ENCODE measurements around the gene TBC1D24. TPM values are rescaled to one million over a fixed set of nuclear protein-coding genes. Genes with fewer than 3 reads are reported as not detected.

The TBC1D24 gene
- polyA plus RNA-seq, 3 donors: 0.76 to 5.9 (median 2.1) TPM

GRCh38 chr16:2508722-2509400, 33.9 kb downstream of the TBC1D24 start:
- Histone ChIP-seq H3K9me3 (replicated peaks in 1 of 2; ENCODE audit: control insufficient read depth in 1 of 2, insufficient read depth in 1 of 2, low read length in 2 of 2) (no peaks in the 10 kb centered on the region), H3K4me3 (replicated peaks in 1 of 3; ENCODE audit: low read depth in 2 of 3, low read length in 3 of 3) (peak overlapping the region in 1 of 3 experiments; percentile 15), H3K4me1 (ENCODE audit: control insufficient read depth in 1 of 2, insufficient read depth in 2 of 2, low read length in 2 of 2) (peaks cover 66 to 79% of the 10 kb centered on the region in 2 donors), H3K9ac (ENCODE audit: insufficient read depth, low read length, poor library complexity, severe bottlenecking) (peak overlapping the region; percentile 25), H3K79me2 (ENCODE audit: insufficient read depth, low read length) (peaks cover 35% of the 10 kb centered on the region), H3K27ac (ENCODE audit: low read depth in 1 of 2, low read length in 2 of 2) (peak overlapping the region; percentile 92 to 98), H4K20me1 (ENCODE audit: insufficient read depth, low read length) (no peaks in the 10 kb centered on the region), H2AFZ (ENCODE audit: insufficient read depth, low read depth, low read length, poor library complexity, severe bottlenecking) (no peak overlapping the region), H3K36me3 (replicated peaks in 1 of 2; ENCODE audit: control insufficient read depth in 1 of 2, insufficient read depth in 2 of 2, low read length in 2 of 2) (no peaks in the 10 kb centered on the region), H3K4me2 (replicated peaks; ENCODE audit: extremely low read depth, low read length, poor library complexity, severe bottlenecking) (peak overlapping the region; percentile 80), H3K27me3 (ENCODE audit: control insufficient read depth in 2 of 2, insufficient read depth in 2 of 2, low read length in 2 of 2) (no peaks in the 10 kb centered on the region)
- intact Hi-C loops (cut with micrococcal nuclease): loop anchor here (5.0 to 10.0 kb wide), 5 partner anchors 37 to 354 kb away; partner anchors contain the start of genes NTN3 (in 1 of the 2), RNPS1 (in 1 of the 2) and TRAF7 (in 1 of the 2)
- Mint-ChIP-seq H3K4me1 (peaks cover 75% of the 10 kb centered on the region), H3K9me3 (peaks cover 0 to 5% (median 0%) of the 10 kb centered on the region in 7 donors), H3K27me3 (ENCODE audit: low read depth in 3 of 3) (peaks cover 3 to 6% (median 3%) of the 10 kb centered on the region in 3 donors), H3K27ac (peak overlapping the region; percentile 97 to 98 (median 97)), H3K4me3 (peak overlapping the region; percentile 31 to 67), H3K36me3 (peaks cover 0 to 6% of the 10 kb centered on the region in 2 donors)
- WGBS (ENCODE audit: insufficient coverage): 92% methylated on average over 16 of the region's 18 CpGs
- TF ChIP-seq, protein P1, sequence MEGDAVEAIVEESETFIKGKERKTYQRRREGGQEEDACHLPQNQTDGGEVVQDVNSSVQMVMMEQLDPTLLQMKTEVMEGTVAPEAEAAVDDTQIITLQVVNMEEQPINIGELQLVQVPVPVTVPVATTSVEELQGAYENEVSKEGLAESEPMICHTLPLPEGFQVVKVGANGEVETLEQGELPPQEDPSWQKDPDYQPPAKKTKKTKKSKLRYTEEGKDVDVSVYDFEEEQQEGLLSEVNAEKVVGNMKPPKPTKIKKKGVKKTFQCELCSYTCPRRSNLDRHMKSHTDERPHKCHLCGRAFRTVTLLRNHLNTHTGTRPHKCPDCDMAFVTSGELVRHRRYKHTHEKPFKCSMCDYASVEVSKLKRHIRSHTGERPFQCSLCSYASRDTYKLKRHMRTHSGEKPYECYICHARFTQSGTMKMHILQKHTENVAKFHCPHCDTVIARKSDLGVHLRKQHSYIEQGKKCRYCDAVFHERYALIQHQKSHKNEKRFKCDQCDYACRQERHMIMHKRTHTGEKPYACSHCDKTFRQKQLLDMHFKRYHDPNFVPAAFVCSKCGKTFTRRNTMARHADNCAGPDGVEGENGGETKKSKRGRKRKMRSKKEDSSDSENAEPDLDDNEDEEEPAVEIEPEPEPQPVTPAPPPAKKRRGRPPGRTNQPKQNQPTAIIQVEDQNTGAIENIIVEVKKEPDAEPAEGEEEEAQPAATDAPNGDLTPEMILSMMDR (IDR thresholded peaks at IDR 0.05): no peak
- DNase-seq: no peak

DNA sequence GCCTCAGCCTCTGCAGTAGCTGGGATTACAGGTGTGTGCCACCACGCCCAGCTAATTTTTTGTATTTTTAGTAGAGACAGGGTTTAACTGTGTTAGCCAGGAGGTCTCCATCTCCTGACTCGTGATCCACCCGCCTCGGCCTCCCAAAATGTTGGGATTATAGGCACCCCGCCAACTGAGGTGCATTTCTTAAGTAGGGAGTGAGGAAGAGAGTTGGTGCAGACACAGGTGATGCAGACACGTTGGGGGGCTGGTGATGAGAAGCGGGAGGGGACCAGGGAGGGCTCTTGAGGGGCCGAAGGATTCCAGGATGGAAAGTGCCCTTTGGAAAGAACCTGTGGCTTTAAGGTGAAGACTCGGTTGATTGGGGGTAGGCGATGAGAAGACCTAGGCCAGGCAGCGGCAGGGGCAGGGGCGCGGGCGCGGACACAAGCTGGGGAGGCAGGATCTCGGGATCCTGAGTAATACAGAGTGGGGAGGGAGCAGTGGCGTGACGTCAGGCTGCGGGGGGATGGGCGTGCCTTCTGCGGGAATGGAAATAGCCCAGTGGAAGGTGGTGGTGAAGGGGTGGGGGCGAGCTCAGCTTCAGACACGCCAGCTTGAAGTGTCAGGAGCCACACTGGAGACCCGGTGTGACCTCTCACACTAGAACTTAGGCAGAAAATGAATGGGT, 36.3 kb downstream of the TBC1D24 start:
- Histone ChIP-seq H4K20me1 (ENCODE audit: insufficient read depth, low read length) (peaks cover 18% of the 10 kb centered on the region), H3K4me1 (ENCODE audit: control insufficient read depth in 1 of 2, insufficient read depth in 2 of 2, low read length in 2 of 2) (peaks cover 73 to 86% of the 10 kb centered on the region in 2 donors), H3K27ac (ENCODE audit: low read depth in 1 of 2, low read length in 2 of 2) (no peak overlapping the region), H3K79me2 (ENCODE audit: insufficient read depth, low read length) (peaks cover 59% of the 10 kb centered on the region), H3K4me2 (replicated peaks; ENCODE audit: extremely low read depth, low read length, poor library complexity, severe bottlenecking) (no peak overlapping the region), H3K9ac (ENCODE audit: insufficient read depth, low read length, poor library complexity, severe bottlenecking) (no peak overlapping the region), H3K9me3 (replicated peaks in 1 of 2; ENCODE audit: control insufficient read depth in 1 of 2, insufficient read depth in 1 of 2, low read length in 2 of 2) (no peaks in the 10 kb centered on the region), H2AFZ (ENCODE audit: insufficient read depth, low read depth, low read length, poor library complexity, severe bottlenecking) (no peak overlapping the region), H3K36me3 (replicated peaks in 1 of 2; ENCODE audit: control insufficient read depth in 1 of 2, insufficient read depth in 2 of 2, low read length in 2 of 2) (no peaks in the 10 kb centered on the region), H3K27me3 (ENCODE audit: control insufficient read depth in 2 of 2, insufficient read depth in 2 of 2, low read length in 2 of 2) (no peaks in the 10 kb centered on the region), H3K4me3 (replicated peaks in 1 of 3; ENCODE audit: low read depth in 2 of 3, low read length in 3 of 3) (no peak overlapping the region)
- Mint-ChIP-seq H3K4me3 (peak overlapping the region in 1 of 2 donors; percentile 11), H3K4me1 (peaks cover 81% of the 10 kb centered on the region), H3K9me3 (peaks cover 0 to 8% (median 0%) of the 10 kb centered on the region in 7 donors), H3K27ac (peak overlapping the region in 6 of 7 donors; percentile 9 to 73 (median 27)), H3K27me3 (ENCODE audit: low read depth in 3 of 3) (peaks cover 3 to 6% (median 6%) of the 10 kb centered on the region in 3 donors), H3K36me3 (peaks cover 14 to 15% of the 10 kb centered on the region in 2 donors)
- WGBS (ENCODE audit: insufficient coverage): 86% methylated on average over 24 of the region's 24 CpGs
- intact Hi-C loops (cut with micrococcal nuclease): no loop called here
- TF ChIP-seq, protein P1 (IDR thresholded peaks at IDR 0.05): no peak
- DNase-seq: peak in 1 of 3 donors; percentile 59
